ENCODE measurements around the gene PNPLA1. TPM values are rescaled to one million over a fixed set of nuclear protein-coding genes. Genes with fewer than 3 reads are reported as not detected.

PNPLA1 gene
- total RNA-seq, 2 experiments from 2014 or later = 0.13 TPM; not detected in 1

DNA sequence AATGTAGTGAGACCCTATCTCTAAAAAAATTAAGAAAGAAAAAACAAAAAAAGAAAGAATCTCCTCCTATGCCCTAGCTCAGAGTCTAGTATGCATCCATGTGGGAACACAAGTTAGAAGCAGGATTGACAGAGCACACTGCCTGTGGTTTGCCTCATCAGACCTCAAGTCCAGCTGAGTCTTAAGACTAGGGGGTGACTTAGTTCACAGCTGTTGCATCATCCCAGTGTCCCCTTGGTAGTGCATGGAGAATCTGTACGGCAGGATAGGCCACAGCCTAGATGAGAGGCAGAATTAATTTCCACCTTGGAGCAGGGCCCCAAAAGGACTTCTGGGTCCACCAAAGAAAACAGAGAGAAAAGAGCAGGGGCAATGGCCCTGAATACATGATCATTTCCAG is 13.7 kb downstream of the PNPLA1 start:
- Mint-ChIP-seq H3K36me3 (ENCODE audit: low read depth) (no peaks in the 10 kb centered on the region), H3K4me1 (peaks cover 6% of the 10 kb centered on the region), H3K27ac (no peak overlapping the region), H3K9me3 (no peaks in the 10 kb centered on the region), H3K27me3 (peaks cover 59% of the 10 kb centered on the region), H3K4me3 (no peak overlapping the region)
- no peak for DNase-seq
- POLR2A ChIA-PET = no interaction called here
- CTCF ChIA-PET = no interaction called here

GRCh38 chr6:36284359-36284758 is 14.5 kb downstream of the PNPLA1 start:
- Mint-ChIP-seq H3K4me3 (no peak overlapping the region), H3K9me3 (no peaks in the 10 kb centered on the region), H3K27me3 (peaks cover 52% of the 10 kb centered on the region), H3K27ac (no peak overlapping the region), H3K36me3 (ENCODE audit: low read depth) (no peaks in the 10 kb centered on the region), H3K4me1 (peaks cover 6% of the 10 kb centered on the region)
- no peak for DNase-seq
- ChIA-PET POLR2A (no interaction called here), CTCF (interaction anchor here (1.3 kb wide), 1 partner anchor 57 kb away, joined by 3 read pairs; no protein-coding TSS in a partner anchor)

GRCh38 chr6:36285187-36285671 is 15.4 kb downstream of the PNPLA1 start:
- Mint-ChIP-seq H3K4me3 (no peak overlapping the region), H3K27me3 (peaks cover 47% of the 10 kb centered on the region), H3K27ac (no peak overlapping the region), H3K36me3 (ENCODE audit: low read depth) (no peaks in the 10 kb centered on the region), H3K9me3 (no peaks in the 10 kb centered on the region), H3K4me1 (peaks cover 6% of the 10 kb centered on the region)
- POLR2A ChIA-PET = no interaction called here
- CTCF ChIA-PET = interaction anchor here (1.3 kb wide), 1 partner anchor 56 kb away, joined by 3 read pairs; no protein-coding TSS in a partner anchor
- no peak for DNase-seq

DNA sequence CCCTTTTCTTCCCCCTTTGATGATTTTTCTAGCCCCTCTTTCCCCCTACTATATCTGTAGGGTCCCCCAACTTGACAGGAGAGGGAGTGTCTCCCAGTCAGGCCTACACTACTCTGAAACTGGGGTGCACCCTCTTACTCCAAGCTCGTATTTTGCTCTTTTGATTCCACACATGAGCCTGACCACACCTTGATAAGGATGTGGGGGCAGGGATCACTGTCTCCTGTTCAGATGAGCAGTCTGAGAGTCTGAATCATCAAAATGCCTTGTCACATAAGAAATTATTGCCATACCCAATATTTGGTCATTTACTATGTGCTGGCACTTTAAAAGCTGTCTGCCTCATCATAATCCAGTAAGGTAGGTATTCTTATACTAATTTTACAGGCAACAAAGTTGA is 15.9 kb downstream of the PNPLA1 start:
- ChIA-PET CTCF (interaction anchor here (4.2 kb wide), 1 partner anchor 17 kb away, joined by 11 read pairs; no protein-coding TSS in a partner anchor), POLR2A (no interaction called here)
- Mint-ChIP-seq H3K4me3 (no peak overlapping the region), H3K27me3 (peaks cover 43% of the 10 kb centered on the region), H3K36me3 (ENCODE audit: low read depth) (no peaks in the 10 kb centered on the region), H3K9me3 (no peaks in the 10 kb centered on the region), H3K27ac (no peak overlapping the region), H3K4me1 (peaks cover 6% of the 10 kb centered on the region)
- DNase-seq = no peak

- H3K4me1 Mint-ChIP-seq = peaks cover 9% of the 10 kb centered on the region
- H3K4me3 Mint-ChIP-seq = no peak overlapping the region
- H3K27ac Mint-ChIP-seq = no peak overlapping the region
- no peaks in the 10 kb centered on the region for H3K36me3 Mint-ChIP-seq (ENCODE audit: low read depth)
- H3K27me3 Mint-ChIP-seq = peaks cover 33% of the 10 kb centered on the region
- ChIA-PET CTCF (interaction anchor here (4.2 kb wide), 1 partner anchor 16 kb away, joined by 11 read pairs; no protein-coding TSS in a partner anchor), POLR2A (no interaction called here)
- no peak for DNase-seq
- no peaks in the 10 kb centered on the region for H3K9me3 Mint-ChIP-seq
These were observed 17.0 kb downstream of the PNPLA1 start for GRCh38 chr6:36286858-36287257.

DNA sequence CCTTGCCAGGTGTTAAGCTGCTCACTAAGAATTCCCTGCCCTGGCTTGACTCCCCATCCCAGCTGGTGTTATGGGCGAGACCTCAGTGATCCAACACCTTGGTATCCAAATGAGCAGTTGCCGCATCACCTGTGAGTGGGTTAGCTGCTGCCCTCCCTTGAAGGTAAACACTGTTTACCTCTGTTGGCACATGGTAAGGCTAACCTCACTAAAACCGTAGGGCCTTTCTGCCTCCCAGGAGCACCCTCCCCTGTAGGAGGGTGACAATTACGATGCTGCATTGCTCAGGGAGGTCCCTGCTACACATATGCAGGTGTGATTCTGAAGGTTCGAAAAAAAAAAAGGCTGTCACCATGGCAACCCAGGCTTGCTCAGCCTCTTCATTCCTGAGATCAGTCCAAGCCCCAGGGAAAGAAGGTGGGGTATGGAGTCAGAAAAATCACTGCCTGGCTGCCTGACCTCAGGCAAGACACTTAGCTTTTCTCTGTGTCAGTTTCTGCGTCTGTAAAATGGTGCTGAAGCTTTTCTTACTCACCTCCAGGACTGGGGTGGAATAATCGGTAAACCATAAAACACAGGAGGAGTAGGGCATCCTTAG is 19.5 kb downstream of the PNPLA1 start:
- Mint-ChIP-seq H3K27ac (no peak overlapping the region), H3K9me3 (no peaks in the 10 kb centered on the region), H3K36me3 (ENCODE audit: low read depth) (no peaks in the 10 kb centered on the region), H3K27me3 (peaks cover 19% of the 10 kb centered on the region), H3K4me1 (peaks cover 9% of the 10 kb centered on the region), H3K4me3 (no peak overlapping the region)
- no peak for DNase-seq
- POLR2A ChIA-PET = no interaction called here
- CTCF ChIA-PET = interaction anchor here (0.9 to 4.2 kb wide), 2 partner anchors 13 to 52 kb away, joined by 5 to 11 read pairs; no protein-coding TSS in a partner anchor

GRCh38 chr6:36290668-36291620 is 21.1 kb downstream of the PNPLA1 start:
- H3K9me3 Mint-ChIP-seq = no peaks in the 10 kb centered on the region
- DNase-seq = no peak
- ChIA-PET POLR2A (no interaction called here), CTCF (interaction anchor here (0.8 kb wide), 1 partner anchor 11 kb away, joined by 3 read pairs; no protein-coding TSS in a partner anchor)
- peaks cover 7% of the 10 kb centered on the region for H3K27me3 Mint-ChIP-seq
- H3K27ac Mint-ChIP-seq = no peak overlapping the region
- peaks cover 9% of the 10 kb centered on the region for H3K4me1 Mint-ChIP-seq
- no peak overlapping the region for H3K4me3 Mint-ChIP-seq
- no peaks in the 10 kb centered on the region for H3K36me3 Mint-ChIP-seq (ENCODE audit: low read depth)

DNA sequence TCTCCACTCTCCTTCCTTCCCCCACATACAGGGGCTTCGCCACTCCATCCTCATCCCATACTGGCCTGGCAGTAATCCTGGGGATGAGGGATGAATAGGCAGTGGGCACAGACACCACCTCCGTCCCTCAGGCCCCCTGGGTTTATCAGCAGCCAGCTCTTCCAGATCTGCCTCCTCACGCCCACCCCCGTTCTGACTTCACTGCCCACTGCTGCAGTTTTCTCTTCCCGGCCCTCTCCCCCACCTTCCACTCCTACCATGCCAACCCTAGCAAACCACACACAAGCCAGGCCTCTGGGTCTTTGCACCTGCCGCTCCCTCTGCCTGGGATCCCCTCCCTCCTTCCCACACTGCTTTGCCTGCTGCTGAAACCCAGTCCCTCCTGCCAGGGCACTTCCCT is 22.3 kb downstream of the PNPLA1 start:
- ChIA-PET CTCF (no interaction called here), POLR2A (no interaction called here)
- Mint-ChIP-seq H3K36me3 (ENCODE audit: low read depth) (no peaks in the 10 kb centered on the region), H3K27ac (no peak overlapping the region), H3K4me3 (no peak overlapping the region), H3K27me3 (no peaks in the 10 kb centered on the region), H3K4me1 (peaks cover 9% of the 10 kb centered on the region), H3K9me3 (no peaks in the 10 kb centered on the region)
- DNase-seq = no peak

GRCh38 chr6:36296240-36296639 is 26.4 kb downstream of the PNPLA1 start:
- H3K9me3 Mint-ChIP-seq = no peaks in the 10 kb centered on the region
- no peak for DNase-seq
- no peak overlapping the region for H3K4me3 Mint-ChIP-seq
- H3K27ac Mint-ChIP-seq = no peak overlapping the region
- H3K36me3 Mint-ChIP-seq (ENCODE audit: low read depth) = no peaks in the 10 kb centered on the region
- ChIA-PET CTCF (interaction anchor here (0.9 to 1.3 kb wide), 3 partner anchors 21 to 64 kb away, joined by 3 to 4 read pairs (median 4); no protein-coding TSS in a partner anchor), POLR2A (no interaction called here)
- H3K4me1 Mint-ChIP-seq = peaks cover under 1% of the 10 kb centered on the region
- peaks cover 11% of the 10 kb centered on the region for H3K27me3 Mint-ChIP-seq

DNA sequence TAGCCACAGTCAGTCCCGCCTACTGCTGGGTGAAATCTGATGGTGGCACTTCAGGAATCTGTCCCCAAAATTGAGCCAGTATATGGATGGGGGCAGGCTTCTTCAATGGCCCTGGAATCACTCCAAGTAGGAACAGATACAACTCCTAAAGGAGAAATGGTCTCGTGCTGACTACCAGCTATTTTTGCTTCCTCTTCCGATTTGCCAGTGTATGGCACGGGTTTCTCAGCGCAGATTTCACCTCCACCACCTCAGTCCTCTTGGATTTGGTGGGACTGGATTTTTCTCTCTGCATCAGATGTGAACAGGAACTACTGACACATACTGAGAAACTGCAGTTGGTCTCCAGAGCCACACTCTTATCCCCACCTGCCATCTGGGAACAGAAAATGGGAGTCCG is 27.2 kb downstream of the PNPLA1 start:
- H3K9me3 Mint-ChIP-seq = no peaks in the 10 kb centered on the region
- H3K36me3 Mint-ChIP-seq (ENCODE audit: low read depth) = no peaks in the 10 kb centered on the region
- CTCF ChIA-PET = interaction anchor here (1.1 to 1.3 kb wide), 2 partner anchors 20 to 63 kb away, joined by 3 to 4 read pairs; no protein-coding TSS in a partner anchor
- H3K4me1 Mint-ChIP-seq = no peaks in the 10 kb centered on the region
- no peak for DNase-seq
- POLR2A ChIA-PET = no interaction called here
- H3K4me3 Mint-ChIP-seq = no peak overlapping the region
- peaks cover 15% of the 10 kb centered on the region for H3K27me3 Mint-ChIP-seq
- no peak overlapping the region for H3K27ac Mint-ChIP-seq

DNA sequence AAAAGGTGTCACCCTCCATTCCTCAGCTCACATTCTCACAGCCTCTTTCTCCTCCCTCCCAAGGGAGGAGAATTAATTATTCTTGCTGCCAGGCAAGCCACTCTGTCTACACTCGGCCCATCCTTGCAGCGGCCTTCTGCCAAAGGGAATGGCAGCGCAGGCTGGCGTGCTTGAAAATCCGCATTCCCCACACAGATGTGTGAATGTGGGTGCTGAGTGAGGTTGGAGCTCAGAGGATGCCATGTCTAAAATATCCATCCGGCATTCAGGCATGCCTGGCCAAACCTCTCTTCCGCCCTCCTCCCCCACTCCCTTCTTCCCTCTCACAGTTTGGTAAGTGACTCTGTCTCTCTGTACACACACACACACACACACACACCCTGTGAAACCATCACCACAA is 27.7 kb downstream of the PNPLA1 start:
- Mint-ChIP-seq H3K27ac (no peak overlapping the region), H3K27me3 (peaks cover 16% of the 10 kb centered on the region), H3K9me3 (no peaks in the 10 kb centered on the region), H3K36me3 (ENCODE audit: low read depth) (no peaks in the 10 kb centered on the region), H3K4me3 (no peak overlapping the region), H3K4me1 (no peaks in the 10 kb centered on the region)
- CTCF ChIA-PET = no interaction called here
- POLR2A ChIA-PET = no interaction called here
- no peak for DNase-seq

- no peaks in the 10 kb centered on the region for H3K9me3 Mint-ChIP-seq
- H3K4me1 Mint-ChIP-seq = no peaks in the 10 kb centered on the region
- CTCF ChIA-PET = no interaction called here
- no peak overlapping the region for H3K27ac Mint-ChIP-seq
- no peak overlapping the region for H3K4me3 Mint-ChIP-seq
- POLR2A ChIA-PET = no interaction called here
- H3K36me3 Mint-ChIP-seq (ENCODE audit: low read depth) = no peaks in the 10 kb centered on the region
- DNase-seq = no peak
- H3K27me3 Mint-ChIP-seq = peaks cover 16% of the 10 kb centered on the region
These were observed 28.2 kb downstream of the PNPLA1 start for GRCh38 chr6:36298027-36298426.

DNA sequence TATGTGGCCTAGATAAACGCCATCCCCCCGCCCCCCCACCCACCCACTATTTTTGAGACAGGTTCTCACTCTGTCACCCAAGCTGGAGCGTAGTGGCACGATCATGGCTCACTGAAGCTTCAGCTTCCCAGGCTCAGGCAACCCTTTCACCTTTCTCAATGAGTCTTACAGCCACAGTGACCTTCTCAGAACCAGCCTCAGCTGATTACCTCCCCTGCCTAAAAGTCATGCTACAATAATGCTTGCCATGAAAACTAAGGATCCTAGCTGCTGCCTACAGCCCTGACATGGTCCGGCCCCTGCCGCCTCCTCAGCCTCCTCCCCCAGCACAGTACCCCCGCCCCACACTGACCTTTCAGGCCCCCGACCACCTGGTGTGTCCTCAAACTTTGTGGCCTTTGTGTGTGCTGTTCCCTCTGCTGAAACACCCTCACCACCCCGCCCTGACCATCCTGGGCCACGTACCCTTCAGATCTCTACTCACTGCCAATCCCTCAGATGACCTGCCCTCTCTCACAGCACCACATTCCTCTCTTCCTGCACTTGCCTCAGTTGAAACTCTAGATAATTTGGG is 31.3 kb downstream of the PNPLA1 start:
- H3K9me3 Mint-ChIP-seq = no peaks in the 10 kb centered on the region
- ChIA-PET CTCF (interaction anchor here (0.6 to 1.7 kb wide), 7 partner anchors 9 to 273 kb away, joined by 3 to 4 read pairs (median 3); no protein-coding TSS in a partner anchor), POLR2A (interaction anchor here (0.9 kb wide), 1 partner anchor 9 kb away, joined by 3 read pairs; no protein-coding TSS in a partner anchor)
- H3K36me3 Mint-ChIP-seq (ENCODE audit: low read depth) = no peaks in the 10 kb centered on the region
- no peak overlapping the region for H3K27ac Mint-ChIP-seq
- H3K4me1 Mint-ChIP-seq = no peaks in the 10 kb centered on the region
- DNase-seq = no peak
- H3K4me3 Mint-ChIP-seq = no peak overlapping the region
- peaks cover 16% of the 10 kb centered on the region for H3K27me3 Mint-ChIP-seq

Data from activated CD4-positive, alpha-beta memory T cell treated with anti-CD3 and anti-CD28 coated beads, Interleukin-2, amount 10 ng/mL, durations not matched to agents 7 days and 5 days (primary cell).